KMS-11 (cell line): ENCODE data around the gene A1BG.

Experiments used
- H2AFZ ChIP-seq: fragments of 200-600 bp; sonication (generic); 2 replicates; pipeline ENCODE4 v1.6.1; 2016; ENCODE audit warnings: antibody characterized with exemption, mixed run types, low read depth
- H3K27ac ChIP-seq: fragments of 200-600 bp; sonication (generic); 2 replicates; pipeline ENCODE4 v1.6.1; 2016; ENCODE audit warnings: mild to moderate bottlenecking, mixed run types
- H3K27me3 ChIP-seq: fragments of 200-600 bp; sonication (generic); 2 replicates; pipeline ENCODE4 v1.6.1; 2017; ENCODE audit warnings: mild to moderate bottlenecking, low read depth, mixed run types, moderate library complexity; ENCODE audit not compliant: insufficient read depth
- H3K36me3 ChIP-seq: fragments of 200-600 bp; sonication (generic); 2 replicates; pipeline ENCODE4 v1.6.1; 2017; ENCODE audit warnings: mild to moderate bottlenecking, mixed run types; ENCODE audit not compliant: insufficient read depth
- H3K4me1 ChIP-seq: fragments of 200-600 bp; sonication (generic); 2 replicates; pipeline ENCODE4 v1.6.1; 2016; ENCODE audit warnings: mild to moderate bottlenecking, low read depth, mixed run types; ENCODE audit not compliant: poor library complexity, severe bottlenecking
- H3K4me2 ChIP-seq: fragments of 200-600 bp; sonication (generic); 2 replicates; pipeline ENCODE4 v1.7.0; 2016; ENCODE audit warnings: mild to moderate bottlenecking, mixed run types
- H3K4me3 ChIP-seq: fragments of 200-600 bp; sonication (generic); IDR thresholded peaks from 2 replicates; pipeline ENCODE4 v1.6.1; 2017; ENCODE audit warnings: low read depth, low read length, mixed read lengths; ENCODE audit not compliant: insufficient read depth
- H3K79me2 ChIP-seq: fragments of 200-600 bp; sonication (generic); 2 replicates; pipeline ENCODE4 v1.6.1; 2016; ENCODE audit warnings: low read depth, mixed run types; ENCODE audit not compliant: insufficient read depth
- H3K9ac ChIP-seq: fragments of 200-600 bp; sonication (generic); 2 replicates; pipeline ENCODE4 v1.6.1; 2016; ENCODE audit warnings: mild to moderate bottlenecking, mixed run types
- H4K20me1 ChIP-seq: fragments of 200-600 bp; sonication (generic); 2 replicates; pipeline ENCODE4 v1.6.1; 2016; ENCODE audit warnings: mild to moderate bottlenecking, mixed run types; ENCODE audit not compliant: insufficient read depth
- CTCF ChIP-seq: fragments of 200-600 bp; sonication (generic); conservative IDR thresholded peaks from 2 replicates; pipeline ENCODE4 v1.6.1; 2017; ENCODE audit warnings: low read depth, mild to moderate bottlenecking, antibody characterized with exemption, low read length, moderate library complexity, mixed read lengths

A1BG gene

DNA sequence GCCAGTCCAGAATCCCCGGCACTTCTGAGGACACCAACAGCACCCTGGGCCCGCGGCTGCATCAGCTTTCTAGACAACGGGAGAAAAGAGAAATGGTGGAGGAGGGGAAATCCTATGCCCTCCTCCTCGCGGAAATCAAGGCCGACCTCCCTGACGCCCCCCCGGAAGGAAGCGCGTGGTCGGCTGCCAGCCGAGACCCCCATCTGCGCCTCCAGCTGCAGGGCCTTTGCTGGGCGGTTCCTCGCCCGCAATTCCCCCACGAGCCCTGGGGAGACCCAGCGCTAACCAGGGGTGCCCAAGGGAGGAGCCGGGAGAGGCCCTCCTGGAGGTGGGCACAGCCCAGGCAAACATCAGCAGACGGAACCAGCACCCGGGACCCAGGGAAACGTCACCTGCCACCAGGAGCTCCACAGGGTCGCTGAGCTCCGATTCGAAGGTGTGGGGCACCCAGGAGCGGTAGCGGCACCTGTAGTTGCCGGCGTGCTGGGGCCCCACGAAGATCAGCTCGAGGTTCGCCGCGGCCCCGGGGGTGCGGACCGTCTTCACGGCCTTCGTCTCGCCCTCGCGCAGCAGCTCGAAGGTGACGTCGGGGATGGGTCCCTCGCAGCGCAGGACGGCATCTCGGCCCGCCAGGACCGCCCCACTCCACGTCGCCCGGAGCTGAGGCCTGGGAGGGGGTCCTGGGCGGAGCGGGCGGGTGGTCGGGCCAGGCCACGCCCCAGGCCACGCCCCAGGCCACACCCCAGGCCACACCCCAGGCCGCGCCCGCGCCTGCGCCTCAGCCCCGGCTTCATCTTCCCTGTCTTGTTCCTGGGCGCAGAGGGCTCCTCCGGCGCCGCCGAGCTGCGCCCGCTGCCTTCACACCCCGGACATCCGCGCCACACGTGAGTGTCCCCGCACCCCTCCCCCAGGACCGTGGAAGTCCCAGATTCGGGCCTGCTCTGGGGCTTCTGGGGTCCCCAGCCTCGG is 6.0 kb downstream of the A1BG start:
- Histone ChIP-seq H2AFZ (no peak overlapping the region), H3K27me3 (peaks cover 13% of the 10 kb centered on the region; the same call in 1 of the 2 replicates)

GRCh38 chr19:58345558-58345957 is 7.7 kb downstream of the A1BG start:
- no peaks in the 10 kb centered on the region for H4K20me1 ChIP-seq
- no peak overlapping the region for H3K9ac ChIP-seq
- H2AFZ ChIP-seq = no peak overlapping the region
- peaks cover 13% of the 10 kb centered on the region; the same call in 1 of the 2 replicates for H3K27me3 ChIP-seq
- H3K4me1 ChIP-seq = no peaks in the 10 kb centered on the region
- no peak overlapping the region for H3K4me2 ChIP-seq
- TF ChIP-seq CTCF = no peak
- H3K4me3 ChIP-seq = no peak overlapping the region
- no peaks in the 10 kb centered on the region for H3K79me2 ChIP-seq
- no peaks in the 10 kb centered on the region for H3K36me3 ChIP-seq
- H3K27ac ChIP-seq = no peak overlapping the region

More for the DNA sequence above, 6.0 kb downstream of the A1BG start:
- H3K4me1 ChIP-seq = no peaks in the 10 kb centered on the region
- no peaks in the 10 kb centered on the region for H3K79me2 ChIP-seq
- no peak overlapping the region for H3K9ac ChIP-seq
- no peak overlapping the region for H3K4me2 ChIP-seq
- H3K4me3 ChIP-seq = no peak overlapping the region
- H4K20me1 ChIP-seq = no peaks in the 10 kb centered on the region
- TF ChIP-seq CTCF = no peak
- no peaks in the 10 kb centered on the region for H3K36me3 ChIP-seq
- no peak overlapping the region for H3K27ac ChIP-seq

DNA sequence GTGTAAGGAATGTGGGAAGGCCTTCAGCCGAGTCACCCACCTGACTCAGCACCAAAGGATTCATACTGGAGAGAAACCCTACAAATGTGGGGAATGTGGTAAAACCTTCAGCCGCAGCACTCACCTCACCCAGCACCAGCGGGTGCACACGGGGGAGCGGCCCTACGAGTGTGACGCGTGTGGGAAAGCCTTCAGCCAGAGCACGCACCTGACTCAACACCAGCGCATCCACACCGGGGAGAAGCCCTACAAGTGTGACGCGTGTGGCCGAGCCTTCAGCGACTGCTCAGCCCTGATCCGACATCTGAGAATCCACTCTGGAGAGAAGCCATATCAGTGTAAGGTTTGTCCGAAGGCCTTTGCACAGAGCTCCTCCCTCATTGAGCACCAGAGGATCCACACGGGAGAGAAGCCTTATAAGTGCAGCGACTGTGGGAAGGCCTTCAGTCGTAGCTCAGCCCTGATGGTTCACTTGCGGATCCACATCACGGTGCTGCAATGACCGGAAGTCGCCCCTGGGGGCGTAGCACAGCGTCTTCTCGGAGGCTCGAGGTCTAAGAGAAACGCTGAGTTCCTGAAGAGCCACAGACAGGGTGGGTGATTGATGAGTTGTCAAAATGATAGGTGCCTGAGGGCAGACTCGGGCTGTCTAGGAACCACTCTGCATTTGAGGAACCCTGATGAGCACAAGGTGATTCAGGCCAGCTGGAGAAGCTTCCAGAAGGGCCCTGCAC is 14.3 kb downstream of the A1BG start:
- Histone ChIP-seq H3K4me3 (no peak overlapping the region), H3K36me3 (no peaks in the 10 kb centered on the region), H3K79me2 (no peaks in the 10 kb centered on the region), H3K27ac (no peak overlapping the region), H3K27me3 (no peaks in the 10 kb centered on the region), H3K4me2 (no peak overlapping the region), H3K4me1 (no peaks in the 10 kb centered on the region), H2AFZ (no peak overlapping the region), H3K9ac (no peak overlapping the region), H4K20me1 (no peaks in the 10 kb centered on the region)
- TF ChIP-seq CTCF = no peak

GRCh38 chr19:58338336-58338735 is 15.0 kb downstream of the A1BG start:
- Histone ChIP-seq H3K4me3 (no peak overlapping the region), H2AFZ (no peak overlapping the region), H3K9ac (no peak overlapping the region), H3K36me3 (no peaks in the 10 kb centered on the region), H3K4me1 (no peaks in the 10 kb centered on the region), H3K27me3 (no peaks in the 10 kb centered on the region), H3K79me2 (no peaks in the 10 kb centered on the region), H4K20me1 (no peaks in the 10 kb centered on the region), H3K4me2 (no peak overlapping the region), H3K27ac (no peak overlapping the region)
- no peak for TF ChIP-seq CTCF
